ENCODE results near the gene ZBTB5.

DNA sequence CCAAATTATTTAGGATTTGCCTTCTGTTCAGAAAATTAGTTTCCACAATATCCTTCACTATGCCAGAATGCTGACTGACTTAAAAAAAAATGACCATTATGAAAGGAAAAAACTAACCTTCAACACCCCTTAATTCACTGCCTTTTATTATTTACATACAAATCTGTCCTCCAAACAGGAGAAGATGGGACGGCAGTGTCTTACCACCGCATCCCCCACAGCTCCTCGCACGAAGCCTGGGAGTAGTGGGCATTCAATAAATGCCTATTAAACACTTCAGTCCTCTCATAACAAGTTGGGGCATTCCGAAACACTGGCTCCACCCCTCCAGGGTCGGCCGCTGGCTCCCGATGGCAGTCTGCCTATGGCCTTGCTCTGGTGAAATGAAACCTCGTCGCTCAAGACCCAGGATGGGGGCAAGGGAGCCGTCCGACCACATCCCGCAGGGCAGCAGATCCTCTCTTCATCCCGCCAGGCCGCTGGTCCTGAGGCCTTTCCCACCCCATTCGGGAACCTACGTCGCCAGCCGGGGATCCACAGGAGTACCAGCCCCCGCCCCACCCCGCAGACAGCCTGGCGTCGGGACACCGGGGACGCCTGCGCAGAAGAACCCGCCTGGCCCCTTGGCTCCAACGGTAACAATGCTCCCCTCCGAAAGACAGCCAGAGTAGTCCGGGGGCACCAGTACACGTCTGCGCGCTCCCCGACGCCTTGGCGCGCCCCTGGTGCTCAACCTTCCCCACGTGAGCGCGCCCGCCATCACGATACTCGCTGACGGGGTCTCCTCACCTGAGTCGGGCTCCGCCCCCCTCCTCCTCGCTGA lies 613 bp downstream of the ZBTB5 start:
- TF ChIP-seq FOXK2 (conservative IDR thresholded peaks at IDR 0.05 in 1 of 2, IDR thresholded peaks at IDR 0.05 in 1 of 2; ENCODE audit: low read depth in 2 of 2) (no peak), CBFB (CRISPR knock-in tag; IDR thresholded peaks at IDR 0.05) (no peak), STAG1 (CRISPR knock-in tag; IDR thresholded peaks at IDR 0.05; ENCODE audit: borderline replicate concordance) (no peak), POLR2A (conservative IDR thresholded peaks at IDR 0.05) (peak; percentile 77), RFX1 (IDR thresholded peaks at IDR 0.05) (no peak), ETV6 (IDR thresholded peaks at IDR 0.05; ENCODE audit: borderline replicate concordance in 1 of 2, low read depth in 2 of 2, low read length in 1 of 2) (no peak), ETV6 (CRISPR knock-in tag; IDR thresholded peaks at IDR 0.05; ENCODE audit: borderline replicate concordance) (no peak), GATA2 (CRISPR knock-in tag; IDR thresholded peaks at IDR 0.05) (no peak), GABPA (tag; conservative IDR thresholded peaks at IDR 0.05; ENCODE audit: low read depth) (no peak), ZNF668 (CRISPR knock-in tag; IDR thresholded peaks at IDR 0.05) (no peak)
- TF ChIP-seq, protein P1, sequence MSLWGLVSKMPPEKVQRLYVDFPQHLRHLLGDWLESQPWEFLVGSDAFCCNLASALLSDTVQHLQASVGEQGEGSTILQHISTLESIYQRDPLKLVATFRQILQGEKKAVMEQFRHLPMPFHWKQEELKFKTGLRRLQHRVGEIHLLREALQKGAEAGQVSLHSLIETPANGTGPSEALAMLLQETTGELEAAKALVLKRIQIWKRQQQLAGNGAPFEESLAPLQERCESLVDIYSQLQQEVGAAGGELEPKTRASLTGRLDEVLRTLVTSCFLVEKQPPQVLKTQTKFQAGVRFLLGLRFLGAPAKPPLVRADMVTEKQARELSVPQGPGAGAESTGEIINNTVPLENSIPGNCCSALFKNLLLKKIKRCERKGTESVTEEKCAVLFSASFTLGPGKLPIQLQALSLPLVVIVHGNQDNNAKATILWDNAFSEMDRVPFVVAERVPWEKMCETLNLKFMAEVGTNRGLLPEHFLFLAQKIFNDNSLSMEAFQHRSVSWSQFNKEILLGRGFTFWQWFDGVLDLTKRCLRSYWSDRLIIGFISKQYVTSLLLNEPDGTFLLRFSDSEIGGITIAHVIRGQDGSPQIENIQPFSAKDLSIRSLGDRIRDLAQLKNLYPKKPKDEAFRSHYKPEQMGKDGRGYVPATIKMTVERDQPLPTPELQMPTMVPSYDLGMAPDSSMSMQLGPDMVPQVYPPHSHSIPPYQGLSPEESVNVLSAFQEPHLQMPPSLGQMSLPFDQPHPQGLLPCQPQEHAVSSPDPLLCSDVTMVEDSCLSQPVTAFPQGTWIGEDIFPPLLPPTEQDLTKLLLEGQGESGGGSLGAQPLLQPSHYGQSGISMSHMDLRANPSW (CRISPR knock-in tag; IDR thresholded peaks at IDR 0.05), result 0 out of 2 replicates have a peak, but pooled peaks have one; percentile 69
- TF ChIP-seq, protein P2, sequence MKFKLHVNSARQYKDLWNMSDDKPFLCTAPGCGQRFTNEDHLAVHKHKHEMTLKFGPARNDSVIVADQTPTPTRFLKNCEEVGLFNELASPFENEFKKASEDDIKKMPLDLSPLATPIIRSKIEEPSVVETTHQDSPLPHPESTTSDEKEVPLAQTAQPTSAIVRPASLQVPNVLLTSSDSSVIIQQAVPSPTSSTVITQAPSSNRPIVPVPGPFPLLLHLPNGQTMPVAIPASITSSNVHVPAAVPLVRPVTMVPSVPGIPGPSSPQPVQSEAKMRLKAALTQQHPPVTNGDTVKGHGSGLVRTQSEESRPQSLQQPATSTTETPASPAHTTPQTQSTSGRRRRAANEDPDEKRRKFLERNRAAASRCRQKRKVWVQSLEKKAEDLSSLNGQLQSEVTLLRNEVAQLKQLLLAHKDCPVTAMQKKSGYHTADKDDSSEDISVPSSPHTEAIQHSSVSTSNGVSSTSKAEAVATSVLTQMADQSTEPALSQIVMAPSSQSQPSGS (CRISPR knock-in tag; IDR thresholded peaks at IDR 0.05), result no peak
- TF ChIP-seq, protein P3, sequence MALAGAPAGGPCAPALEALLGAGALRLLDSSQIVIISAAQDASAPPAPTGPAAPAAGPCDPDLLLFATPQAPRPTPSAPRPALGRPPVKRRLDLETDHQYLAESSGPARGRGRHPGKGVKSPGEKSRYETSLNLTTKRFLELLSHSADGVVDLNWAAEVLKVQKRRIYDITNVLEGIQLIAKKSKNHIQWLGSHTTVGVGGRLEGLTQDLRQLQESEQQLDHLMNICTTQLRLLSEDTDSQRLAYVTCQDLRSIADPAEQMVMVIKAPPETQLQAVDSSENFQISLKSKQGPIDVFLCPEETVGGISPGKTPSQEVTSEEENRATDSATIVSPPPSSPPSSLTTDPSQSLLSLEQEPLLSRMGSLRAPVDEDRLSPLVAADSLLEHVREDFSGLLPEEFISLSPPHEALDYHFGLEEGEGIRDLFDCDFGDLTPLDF (CRISPR knock-in tag; IDR thresholded peaks at IDR 0.05), result peak; percentile 80; the same call in 1 of the 2 replicates
- TF ChIP-seq, protein P4, sequence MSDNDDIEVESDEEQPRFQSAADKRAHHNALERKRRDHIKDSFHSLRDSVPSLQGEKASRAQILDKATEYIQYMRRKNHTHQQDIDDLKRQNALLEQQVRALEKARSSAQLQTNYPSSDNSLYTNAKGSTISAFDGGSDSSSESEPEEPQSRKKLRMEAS (CRISPR knock-in tag; IDR thresholded peaks at IDR 0.05), result peak; percentile 81; the same call in 1 of the 2 replicates

All from K562 (cell line).